Neuronal stem cell (in vitro differentiated cells): ENCODE results near the gene SLAIN2.

Experiments used
- DNase-seq: peaks from one replicate; pipeline ENCODE4 v3.0.0-alpha.2; 2013; ENCODE audit warnings: low spot score
- H2AFZ ChIP-seq: one replicate; pipeline ENCODE4 v1.6.1; 2013; ENCODE audit warnings: mild to moderate bottlenecking, low read length, inconsistent platforms
- H2AK5ac ChIP-seq: 2 replicates; pipeline ENCODE4 v1.6.1; 2013; ENCODE audit warnings: low read depth, mild to moderate bottlenecking, inconsistent platforms, low read length, moderate library complexity, mixed read lengths
- H2BK120ac ChIP-seq: 2 replicates; pipeline ENCODE4 v1.6.1; 2013; ENCODE audit warnings: low read depth, mild to moderate bottlenecking, inconsistent platforms, low read length, moderate library complexity, mixed read lengths
- H2BK12ac ChIP-seq: one replicate; pipeline ENCODE4 v1.6.1; 2013; ENCODE audit warnings: low read length, inconsistent platforms
- H2BK15ac ChIP-seq: 2 replicates; pipeline ENCODE4 v1.6.1; 2013; ENCODE audit warnings: mild to moderate bottlenecking, low read length, inconsistent platforms, mixed read lengths
- H2BK5ac ChIP-seq: one replicate; pipeline ENCODE4 v1.6.1; 2013; ENCODE audit warnings: inconsistent platforms, mild to moderate bottlenecking, low read length, moderate library complexity
- H3K14ac ChIP-seq: one replicate; pipeline ENCODE4 v1.6.1; 2013; ENCODE audit warnings: low read length, inconsistent platforms
- H3K18ac ChIP-seq: 2 replicates; pipeline ENCODE4 v1.6.1; 2013; ENCODE audit warnings: low read length, inconsistent platforms
- H3K23ac ChIP-seq: 2 replicates; pipeline ENCODE4 v1.6.1; 2013; ENCODE audit warnings: low read depth, mild to moderate bottlenecking, mixed read lengths, low read length, inconsistent platforms; ENCODE audit not compliant: poor library complexity
- H3K27ac ChIP-seq: replicated peaks from 3 replicates; pipeline ENCODE4 v1.5.1; 2013; ENCODE audit warnings: low read length, inconsistent platforms
- H3K27me3 ChIP-seq, 3 experiments: 2 replicates each; pipeline ENCODE4 v1.6.1; 2013; ENCODE audit warnings: low read length in 3 of 3, mild to moderate bottlenecking in 2 of 3, inconsistent platforms in 1 of 3, low read depth in 1 of 3, mixed read lengths in 1 of 3, moderate library complexity in 1 of 3; ENCODE audit not compliant: control insufficient read depth in 3 of 3, insufficient read depth in 3 of 3
- H3K36me3 ChIP-seq, 2 donors: replicated peaks in 1 of 2; 2 replicates each; pipeline ENCODE4 v1.6.1; 2013; ENCODE audit warnings: low read length in 2 of 2; ENCODE audit not compliant: control insufficient read depth in 2 of 2, insufficient read depth in 2 of 2
- H3K4ac ChIP-seq: 2 replicates; pipeline ENCODE4 v1.6.1; 2013; ENCODE audit warnings: inconsistent platforms, mild to moderate bottlenecking, low read length, moderate library complexity
- H3K4me1 ChIP-seq, 2 donors: 1 replicate in 1 of 2; 2 replicates in 1 of 2; pipeline ENCODE4 v1.6.1; 2013; ENCODE audit warnings: low read length in 2 of 2, low read depth in 1 of 2; ENCODE audit not compliant: control insufficient read depth in 2 of 2, insufficient read depth in 1 of 2
- H3K4me2 ChIP-seq: one replicate; pipeline ENCODE4 v1.6.1; 2013; ENCODE audit warnings: mild to moderate bottlenecking, low read length, inconsistent platforms; ENCODE audit not compliant: insufficient read depth, poor library complexity, severe bottlenecking
- H3K4me3 ChIP-seq, 2 donors: 2 replicates each; pipeline ENCODE4 v1.5.1; 2013; ENCODE audit warnings: low read length in 2 of 2, mild to moderate bottlenecking in 2 of 2, inconsistent platforms in 1 of 2, moderate library complexity in 1 of 2
- H3K79me1 ChIP-seq: one replicate; pipeline ENCODE4 v1.6.1; 2013; ENCODE audit warnings: low read depth, mild to moderate bottlenecking, inconsistent platforms, low read length, moderate library complexity
- H3K9ac ChIP-seq: one replicate; pipeline ENCODE4 v1.6.1; 2013; ENCODE audit warnings: mild to moderate bottlenecking, low read depth, low read length, inconsistent platforms; ENCODE audit not compliant: poor library complexity
- H3K9me3 ChIP-seq, 2 donors: replicated peaks in 1 of 2; 2 replicates each; pipeline versions ENCODE3 to v1.6.1; 2013; ENCODE audit warnings: low read length in 2 of 2, mild to moderate bottlenecking in 2 of 2, inconsistent platforms in 1 of 2, low read depth in 1 of 2, mixed read lengths in 1 of 2, moderate library complexity in 1 of 2; ENCODE audit not compliant: control insufficient read depth in 2 of 2, insufficient read depth in 1 of 2
- H4K8ac ChIP-seq: one replicate; pipeline ENCODE4 v1.6.1; 2013; ENCODE audit warnings: low read depth, mild to moderate bottlenecking, inconsistent platforms, low read length, moderate library complexity
- H4K91ac ChIP-seq: one replicate; pipeline ENCODE4 v1.6.1; 2013; ENCODE audit warnings: low read length, low read depth, mild to moderate bottlenecking, inconsistent platforms; ENCODE audit not compliant: poor library complexity
- WGBS, 2 donors: extraction: QIAGEN DNeasy Blood & Tissue Kit; methylation state at CpG; one replicate each; pipeline ENCODE4 v1.1.7; 2013; ENCODE audit warnings: missing lambda C conversion rate in 2 of 2, mixed read lengths in 1 of 2; ENCODE audit not compliant: insufficient read length in 2 of 2, insufficient replicate concordance in 1 of 2; ENCODE audit errors: extremely low coverage in 2 of 2; 5-methylcytosine and 5-hydroxymethylcytosine counted together

Gene SLAIN2

GRCh38 chr4:48470137-48470536 lies 128.8 kb downstream of the SLAIN2 start:
- peaks cover 2 to 14% of the 10 kb centered on the region in 2 donors for H3K4me1 ChIP-seq
- no peak overlapping the region for H3K4me2 ChIP-seq
- DNase-seq = no peak
- H2BK120ac ChIP-seq = no peak overlapping the region
- no peak overlapping the region for H2BK5ac ChIP-seq
- peak overlapping the region; percentile 60 for H2AFZ ChIP-seq
- H3K36me3 ChIP-seq = no peaks in the 10 kb centered on the region
- no peak overlapping the region for H3K9ac ChIP-seq
- no peak overlapping the region for H3K27ac ChIP-seq
- H3K79me1 ChIP-seq = no peaks in the 10 kb centered on the region
- no peak overlapping the region for H3K4ac ChIP-seq
- no peaks in the 10 kb centered on the region for H3K9me3 ChIP-seq
- no peak overlapping the region for H2BK15ac ChIP-seq
- H3K27me3 ChIP-seq = no peaks in the 10 kb centered on the region
- H2BK12ac ChIP-seq = no peak overlapping the region
- H3K23ac ChIP-seq = no peak overlapping the region
- whole genome bisulfite sequencing, 2 donors = no CpG with 5 or more reads among the region's 1 CpG
- no peak overlapping the region for H4K8ac ChIP-seq
- no peak overlapping the region for H4K91ac ChIP-seq
- H2AK5ac ChIP-seq = no peak overlapping the region
- H3K14ac ChIP-seq = no peak overlapping the region
- H3K4me3 ChIP-seq = no peak overlapping the region
- no peak overlapping the region for H3K18ac ChIP-seq

- H3K23ac ChIP-seq = no peak overlapping the region
- no peak overlapping the region for H3K9ac ChIP-seq
- no peak overlapping the region for H2AK5ac ChIP-seq
- H3K4me2 ChIP-seq = no peak overlapping the region
- no peak overlapping the region for H4K91ac ChIP-seq
- no peaks in the 10 kb centered on the region for H3K9me3 ChIP-seq
- no peaks in the 10 kb centered on the region for H3K79me1 ChIP-seq
- H2BK120ac ChIP-seq = no peak overlapping the region
- H3K36me3 ChIP-seq = no peaks in the 10 kb centered on the region
- WGBS, 2 donors = no CpG with 5 or more reads among the region's 2 CpGs
- no peak for DNase-seq
- no peak overlapping the region for H3K18ac ChIP-seq
- H3K4ac ChIP-seq = no peak overlapping the region
- peak overlapping the region; percentile 60 for H2AFZ ChIP-seq
- H3K4me3 ChIP-seq = no peak overlapping the region
- no peaks in the 10 kb centered on the region for H3K27me3 ChIP-seq
- H2BK12ac ChIP-seq = no peak overlapping the region
- no peak overlapping the region for H3K27ac ChIP-seq
- H3K14ac ChIP-seq = no peak overlapping the region
- H2BK5ac ChIP-seq = no peak overlapping the region
- no peak overlapping the region for H2BK15ac ChIP-seq
- no peak overlapping the region for H4K8ac ChIP-seq
- peaks cover 2 to 14% of the 10 kb centered on the region in 2 donors for H3K4me1 ChIP-seq
Measured at GRCh38 chr4:48470570-48470969, 129.2 kb downstream of the SLAIN2 start.

GRCh38 chr4:48472794-48473193 lies 131.5 kb downstream of the SLAIN2 start:
- H2BK120ac ChIP-seq = no peak overlapping the region
- H3K4me1 ChIP-seq = peaks cover 2 to 14% of the 10 kb centered on the region in 2 donors
- no peak overlapping the region for H3K4me3 ChIP-seq
- no peak for DNase-seq
- H4K91ac ChIP-seq = no peak overlapping the region
- H3K27ac ChIP-seq = no peak overlapping the region
- no peak overlapping the region for H2BK15ac ChIP-seq
- no peak overlapping the region for H3K9ac ChIP-seq
- H2BK5ac ChIP-seq = no peak overlapping the region
- H3K18ac ChIP-seq = no peak overlapping the region
- WGBS, 2 donors = no CpG with 5 or more reads among the region's 1 CpG
- H3K14ac ChIP-seq = no peak overlapping the region
- no peaks in the 10 kb centered on the region for H3K79me1 ChIP-seq
- no peak overlapping the region for H2BK12ac ChIP-seq
- H2AFZ ChIP-seq = no peak overlapping the region
- H3K4ac ChIP-seq = no peak overlapping the region
- H2AK5ac ChIP-seq = no peak overlapping the region
- H3K36me3 ChIP-seq = no peaks in the 10 kb centered on the region
- no peak overlapping the region for H3K4me2 ChIP-seq
- no peaks in the 10 kb centered on the region for H3K27me3 ChIP-seq
- no peaks in the 10 kb centered on the region for H3K9me3 ChIP-seq
- no peak overlapping the region for H4K8ac ChIP-seq
- H3K23ac ChIP-seq = no peak overlapping the region

GRCh38 chr4:48475770-48476169 lies 134.4 kb downstream of the SLAIN2 start:
- Histone ChIP-seq H2BK12ac (no peak overlapping the region), H3K9me3 (no peaks in the 10 kb centered on the region), H3K14ac (no peak overlapping the region), H4K8ac (no peak overlapping the region), H2BK15ac (no peak overlapping the region), H3K9ac (no peak overlapping the region), H2AFZ (no peak overlapping the region), H3K18ac (no peak overlapping the region), H4K91ac (no peak overlapping the region), H2BK5ac (no peak overlapping the region), H3K36me3 (no peaks in the 10 kb centered on the region), H3K27ac (no peak overlapping the region), H3K4me3 (no peak overlapping the region), H3K79me1 (no peaks in the 10 kb centered on the region), H3K23ac (no peak overlapping the region), H2AK5ac (no peak overlapping the region), H2BK120ac (no peak overlapping the region), H3K27me3 (no peaks in the 10 kb centered on the region), H3K4me2 (no peak overlapping the region), H3K4ac (no peak overlapping the region), H3K4me1 (peaks cover 0 to 2% of the 10 kb centered on the region in 2 donors)
- no CpG with 5 or more reads among the region's 6 CpGs for WGBS, 2 donors
- no peak for DNase-seq
